Ascending aorta (tissue), 2 donors: ENCODE results near the gene PXDN. TPM values are rescaled to one million over a fixed set of nuclear protein-coding genes. Genes with fewer than 3 reads are reported as not detected.
A peak's percentile ranks its signal among the peaks of the same experiment; 100 is the strongest.
"Not testable (repeated sequence)": the region's sequence is repeated elsewhere in the genome, so short reads cannot be mapped to it uniquely, and the experiment has no call there.

Experiments used
- DNase-seq, 2 donors: peaks; one replicate each; pipeline ENCODE4 v3.0.0-alpha.2; 2019; ENCODE audit warnings: low spot score in 2 of 2
- H3K27ac ChIP-seq, 2 donors: fragments of 200-600 bp; sonication (generic); one replicate each; pipeline ENCODE4 v1.5.1; 2016 to 2017; ENCODE audit warnings: mild to moderate bottlenecking in 1 of 2
- H3K27me3 ChIP-seq: fragments of 200-600 bp; sonication (generic); one replicate; pipeline ENCODE4 v1.5.1; 2017
- H3K36me3 ChIP-seq, 2 donors: fragments of 200-600 bp; sonication (generic); one replicate each; pipeline ENCODE4 v1.5.1; 2016
- H3K4me1 ChIP-seq, 2 donors: fragments of 200-600 bp; sonication (generic); one replicate each; pipeline ENCODE4 v1.5.1; 2016 to 2017; ENCODE audit warnings: mild to moderate bottlenecking in 1 of 2
- H3K4me3 ChIP-seq, 2 donors: fragments of 200-600 bp; sonication (generic); one replicate each; pipeline ENCODE4 v1.5.1; 2016 to 2017; ENCODE audit warnings: mild to moderate bottlenecking in 1 of 2
- H3K9me3 ChIP-seq, 2 donors: fragments of 200-600 bp; sonication (generic); one replicate each; pipeline ENCODE4 v1.5.1; 2016
- intact Hi-C: fragments of 100-400 bp; cut with DNase I; formaldehyde crosslinking; loops from one replicate; pipeline ENCODE4 v1.15.1; 2023
- total RNA-seq: library from RNA; depleted of rRNA; stranded (reverse); fragments of >200 nt; gene quantifications from one replicate; pipeline ENCODE4 v1.1.0, GENCODE V29; 2016
- TF ChIP-seq, protein P1 (sequence below), 3 experiments: fragments of 200-600 bp in 2 of 3; fragments of 450-650 bp in 1 of 3; sonication (generic) in 2 of 3; IDR thresholded peaks; one replicate each; pipeline ENCODE4 v1.5.1; 2016 to 2019; ENCODE audit warnings: antibody characterized with exemption in 3 of 3, mild to moderate bottlenecking in 1 of 3, moderate library complexity in 1 of 3

The PXDN gene
- total RNA-seq, 1 donor from 2014 or later = 188 TPM

DNA sequence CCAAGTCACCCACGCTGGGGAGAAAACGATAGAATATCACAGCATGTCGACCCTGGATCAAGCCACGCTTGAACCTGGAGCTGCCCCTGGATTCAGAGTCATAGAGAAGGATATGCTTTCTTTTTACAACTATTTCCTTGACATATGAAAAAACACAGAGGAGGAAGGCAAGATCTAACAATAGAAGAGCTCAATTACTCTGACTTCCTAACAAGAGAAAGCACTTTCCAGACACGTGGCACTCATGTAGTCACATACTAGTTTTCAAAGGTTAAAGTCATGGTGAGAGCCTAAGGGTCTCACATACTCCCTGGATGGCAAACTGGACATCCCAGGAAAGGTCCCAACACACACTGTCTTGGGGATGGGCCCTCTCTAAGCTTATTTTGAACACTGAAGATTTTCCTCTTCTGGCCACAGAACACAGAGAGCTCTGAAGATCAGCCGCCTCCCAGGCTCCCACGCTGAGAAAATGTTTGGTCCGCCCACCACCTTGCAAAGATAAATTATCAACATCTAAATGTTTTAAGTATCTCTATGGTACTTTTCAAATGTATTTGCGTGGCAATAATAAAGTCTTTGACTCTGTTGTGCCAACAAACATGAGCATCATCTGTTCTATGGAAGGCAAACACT is 4.9 kb downstream of the PXDN start:
- no peaks in the 10 kb centered on the region for H3K27me3 ChIP-seq
- peak overlapping the region; percentile 71 to 99 for H3K27ac ChIP-seq
- no peak for DNase-seq
- peaks cover 0 to 8% of the 10 kb centered on the region in 2 donors for H3K9me3 ChIP-seq
- no peaks in the 10 kb centered on the region for H3K36me3 ChIP-seq
- intact Hi-C loops = no loop called here
- H3K4me3 ChIP-seq = no peak overlapping the region
- TF ChIP-seq, protein P1, sequence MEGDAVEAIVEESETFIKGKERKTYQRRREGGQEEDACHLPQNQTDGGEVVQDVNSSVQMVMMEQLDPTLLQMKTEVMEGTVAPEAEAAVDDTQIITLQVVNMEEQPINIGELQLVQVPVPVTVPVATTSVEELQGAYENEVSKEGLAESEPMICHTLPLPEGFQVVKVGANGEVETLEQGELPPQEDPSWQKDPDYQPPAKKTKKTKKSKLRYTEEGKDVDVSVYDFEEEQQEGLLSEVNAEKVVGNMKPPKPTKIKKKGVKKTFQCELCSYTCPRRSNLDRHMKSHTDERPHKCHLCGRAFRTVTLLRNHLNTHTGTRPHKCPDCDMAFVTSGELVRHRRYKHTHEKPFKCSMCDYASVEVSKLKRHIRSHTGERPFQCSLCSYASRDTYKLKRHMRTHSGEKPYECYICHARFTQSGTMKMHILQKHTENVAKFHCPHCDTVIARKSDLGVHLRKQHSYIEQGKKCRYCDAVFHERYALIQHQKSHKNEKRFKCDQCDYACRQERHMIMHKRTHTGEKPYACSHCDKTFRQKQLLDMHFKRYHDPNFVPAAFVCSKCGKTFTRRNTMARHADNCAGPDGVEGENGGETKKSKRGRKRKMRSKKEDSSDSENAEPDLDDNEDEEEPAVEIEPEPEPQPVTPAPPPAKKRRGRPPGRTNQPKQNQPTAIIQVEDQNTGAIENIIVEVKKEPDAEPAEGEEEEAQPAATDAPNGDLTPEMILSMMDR (IDR thresholded peaks at IDR 0.05) = no peak
- peaks cover 4 to 38% of the 10 kb centered on the region in 2 donors for H3K4me1 ChIP-seq

DNA sequence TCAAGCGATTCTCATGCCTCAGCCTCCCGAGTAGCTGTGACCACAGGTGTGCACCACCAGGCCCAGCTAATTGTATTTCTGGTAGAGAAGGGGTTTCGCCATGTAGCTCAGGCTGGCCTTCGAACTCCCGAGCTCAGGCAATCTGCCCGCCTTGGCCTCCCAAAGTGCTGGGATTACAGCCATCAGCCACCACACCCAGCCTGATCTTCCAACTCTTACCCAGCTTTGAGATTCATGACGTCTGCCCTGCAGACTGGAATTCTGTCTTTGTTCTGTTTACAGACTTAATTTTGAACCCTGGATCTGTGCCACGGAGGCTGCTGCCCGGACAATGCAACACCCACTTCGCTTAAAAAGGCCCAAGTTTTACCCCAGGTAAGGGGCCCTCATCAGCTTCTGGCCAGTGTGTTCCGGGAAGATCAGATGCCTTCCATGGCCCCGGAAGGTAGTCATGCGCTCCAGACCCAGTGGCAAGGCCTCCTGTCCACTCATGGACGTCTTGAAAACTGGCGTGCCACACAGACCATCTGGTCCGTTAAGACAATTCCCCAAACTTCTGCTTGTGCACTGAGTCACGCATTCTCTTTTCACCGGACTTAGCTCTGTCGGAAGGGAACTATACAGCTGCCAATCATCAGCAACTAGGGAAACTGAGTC is 5.5 kb downstream of the PXDN start:
- intact Hi-C loops = no loop called here

DNA sequence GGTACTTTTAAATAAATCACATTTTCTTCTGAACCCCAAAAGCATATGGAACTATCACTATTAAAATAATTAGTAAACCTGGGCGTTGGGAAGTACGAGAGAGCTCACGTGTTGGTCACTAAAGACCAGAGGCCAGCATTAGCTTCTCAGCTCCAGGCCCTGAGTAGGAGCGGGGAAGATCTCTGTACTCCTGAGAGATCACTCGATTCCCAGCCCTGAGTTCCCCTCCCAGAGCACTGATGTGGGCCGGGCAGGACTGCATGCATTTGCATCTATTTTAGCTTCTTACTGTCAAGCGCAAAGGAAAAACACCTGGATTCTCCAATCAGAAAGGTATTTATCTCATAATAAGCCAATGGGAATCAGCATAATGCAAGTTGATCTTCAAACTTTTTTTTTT is 6.2 kb downstream of the PXDN start:
- Histone ChIP-seq H3K4me1 (peaks cover 4 to 38% of the 10 kb centered on the region in 2 donors), H3K9me3 (peaks cover 0 to 8% of the 10 kb centered on the region in 2 donors), H3K4me3 (no peak overlapping the region), H3K36me3 (no peaks in the 10 kb centered on the region), H3K27me3 (no peaks in the 10 kb centered on the region), H3K27ac (peak overlapping the region; percentile 66 to 99)
- DNase-seq = peak in 1 of 2 donors; percentile 53
- intact Hi-C loops = no loop called here
- TF ChIP-seq, protein P1 (IDR thresholded peaks at IDR 0.05) = no peak

More for the DNA sequence above, 5.5 kb downstream of the PXDN start:
- no peak overlapping the region for H3K4me3 ChIP-seq
- peak in 1 of 2 donors; percentile 63 for DNase-seq
- H3K9me3 ChIP-seq = peaks cover 0 to 8% of the 10 kb centered on the region in 2 donors
- no peaks in the 10 kb centered on the region for H3K36me3 ChIP-seq
- H3K4me1 ChIP-seq = peaks cover 4 to 38% of the 10 kb centered on the region in 2 donors
- TF ChIP-seq, protein P1 (IDR thresholded peaks at IDR 0.05) = no peak
- H3K27me3 ChIP-seq = no peaks in the 10 kb centered on the region
- H3K27ac ChIP-seq = peak overlapping the region; percentile 71 to 99

DNA sequence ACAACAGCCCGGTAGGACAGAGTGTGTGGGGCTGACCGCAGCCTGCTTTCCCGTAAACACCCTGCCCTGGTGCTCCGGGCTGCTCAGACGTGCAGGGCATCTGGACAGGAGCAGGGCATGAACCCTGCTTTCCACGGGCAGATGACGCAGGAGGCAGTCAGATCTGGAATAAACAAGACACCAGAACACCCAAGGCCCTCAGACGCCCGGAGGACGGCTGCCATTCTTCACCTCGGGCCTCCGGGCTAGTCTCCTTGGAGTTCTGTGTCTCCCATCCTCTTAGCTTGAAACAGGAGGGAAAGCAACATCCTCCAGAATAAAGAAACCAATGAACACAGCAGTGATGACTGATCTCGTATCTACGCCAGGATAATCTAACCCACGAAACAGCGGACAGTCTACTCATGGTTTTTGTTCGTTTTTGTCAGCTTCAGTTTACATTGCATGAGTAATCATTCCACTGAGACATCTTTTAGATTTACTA is 7.3 kb downstream of the PXDN start:
- Histone ChIP-seq H3K9me3 (peaks cover 0 to 8% of the 10 kb centered on the region in 2 donors), H3K4me1 (peaks cover 5 to 42% of the 10 kb centered on the region in 2 donors), H3K36me3 (no peaks in the 10 kb centered on the region), H3K4me3 (peak overlapping the region in 1 of 2 donors; percentile 20), H3K27me3 (no peaks in the 10 kb centered on the region), H3K27ac (peak overlapping the region; percentile 66 to 99)
- DNase-seq = peak in 1 of 2 donors; percentile 64
- TF ChIP-seq, protein P1 (IDR thresholded peaks at IDR 0.05) = no peak
- intact Hi-C loops = no loop called here

DNA sequence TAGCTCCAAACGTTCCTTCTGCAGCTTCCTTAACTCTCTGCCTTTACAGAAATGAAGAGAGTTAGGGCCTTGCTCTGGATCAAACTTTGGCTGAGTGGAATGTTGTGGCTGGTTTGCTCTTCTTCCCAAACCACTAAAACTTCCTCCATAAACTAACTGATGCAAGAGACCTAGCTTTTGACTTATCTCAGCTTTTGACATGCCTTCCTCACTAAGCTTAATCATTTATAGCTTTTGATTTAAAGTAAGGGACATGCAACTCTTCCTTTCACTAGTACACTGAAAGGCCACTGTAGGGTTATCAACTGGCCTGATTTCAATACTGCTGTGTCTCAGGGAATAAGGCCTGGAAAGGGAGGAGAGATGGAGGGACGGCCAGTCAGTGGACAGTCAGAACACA is 8.3 kb downstream of the PXDN start:
- TF ChIP-seq, protein P1 (IDR thresholded peaks at IDR 0.05) = no peak
- Histone ChIP-seq H3K27ac (peak overlapping the region in 1 of 2 donors; percentile 99), H3K9me3 (peaks cover 0 to 8% of the 10 kb centered on the region in 2 donors), H3K36me3 (no peaks in the 10 kb centered on the region), H3K4me1 (peaks cover 6 to 42% of the 10 kb centered on the region in 2 donors), H3K4me3 (no peak overlapping the region), H3K27me3 (no peaks in the 10 kb centered on the region)
- no peak for DNase-seq
- intact Hi-C loops = no loop called here

DNA sequence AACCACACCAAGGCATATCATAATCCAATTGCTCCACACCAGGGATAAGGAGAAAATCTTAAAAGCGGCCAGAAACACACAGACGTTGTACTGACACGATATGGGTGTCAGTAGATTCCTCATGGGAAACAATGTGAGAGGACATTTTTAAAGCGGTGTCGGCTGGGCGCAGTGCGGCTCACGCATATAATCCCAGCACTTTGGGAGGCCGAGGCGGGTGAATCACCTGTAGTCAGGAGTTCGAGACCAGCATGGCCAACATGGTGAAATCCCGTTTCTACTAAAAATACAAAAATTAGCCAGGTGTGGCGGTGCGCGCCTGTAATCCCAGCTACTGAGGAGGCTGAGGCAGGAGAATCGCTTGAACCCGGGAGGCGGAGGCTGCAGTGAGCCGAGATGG is 11.0 kb downstream of the PXDN start:
- Histone ChIP-seq H3K27ac (peak overlapping the region in 1 of 2 donors; percentile 94), H3K4me1 (peaks cover 12 to 52% of the 10 kb centered on the region in 2 donors)
- H3K4me3 ChIP-seq, H3K9me3 ChIP-seq, H3K27me3 ChIP-seq, H3K36me3 ChIP-seq, intact Hi-C loops: not testable (repeated sequence)
- peak in 1 of 2 donors; percentile 55 for DNase-seq
